Neutrophil (primary cell): ENCODE measurements around the gene M6PR.

Experiments
- H3K27ac ChIP-seq: fragments of 200-600 bp; sonication (generic); 2 replicates; pipeline ENCODE4 v1.5.1; 2016; ENCODE audit warnings: mild to moderate bottlenecking, moderate library complexity
- H3K27me3 ChIP-seq: fragments of 200-600 bp; sonication (generic); 2 replicates; pipeline ENCODE4 v1.6.0; 2016; ENCODE audit warnings: mild to moderate bottlenecking
- H3K36me3 ChIP-seq: fragments of 200-600 bp; sonication (generic); 2 replicates; pipeline ENCODE4 v1.5.1; 2017
- H3K4me1 ChIP-seq, 2 experiments: fragments of 200-600 bp in 1 of 2; sonication (generic) in 1 of 2; 1 replicate in 1 of 2; 2 replicates in 1 of 2; pipeline versions ENCODE4 v1.5.1 to v1.6.1; 2013 to 2016; ENCODE audit warnings: low read depth in 1 of 2, low read length in 1 of 2, mild to moderate bottlenecking in 1 of 2, moderate library complexity in 1 of 2; ENCODE audit not compliant: control insufficient read depth in 1 of 2, insufficient read depth in 1 of 2
- H3K4me3 ChIP-seq, 2 experiments: fragments of 200-600 bp in 1 of 2; sonication (generic) in 1 of 2; 1 replicate in 1 of 2; 2 replicates in 1 of 2; pipeline ENCODE4 v1.5.1; 2013 to 2016; ENCODE audit warnings: low read depth in 1 of 2, low read length in 1 of 2, mild to moderate bottlenecking in 1 of 2, moderate library complexity in 1 of 2
- H3K9me3 ChIP-seq: fragments of 200-600 bp; sonication (generic); 2 replicates; pipeline ENCODE4 v1.5.1; 2016
- CTCF ChIP-seq: fragments of 200-600 bp; sonication (generic); IDR thresholded peaks from 2 replicates; pipeline ENCODE4 v1.5.1; 2016; ENCODE audit warnings: antibody characterized with exemption

The M6PR gene

GRCh38 chr12:8913702-8914032, 35.8 kb downstream of the M6PR start:
- peaks cover 47% of the 10 kb centered on the region for H3K27me3 ChIP-seq
- TF ChIP-seq CTCF: no peak
- no peaks in the 10 kb centered on the region for H3K36me3 ChIP-seq

GRCh38 chr12:8912914-8913313, 36.5 kb downstream of the M6PR start:
- H3K9me3 ChIP-seq: no peaks in the 10 kb centered on the region
- H3K4me1 ChIP-seq: peaks cover 0 to 12% of the 10 kb centered on the region in 2 experiments
- TF ChIP-seq CTCF: no peak
- H3K27ac ChIP-seq: no peak overlapping the region
- H3K27me3 ChIP-seq: peaks cover 47% of the 10 kb centered on the region
- no peak overlapping the region for H3K4me3 ChIP-seq
- H3K36me3 ChIP-seq: no peaks in the 10 kb centered on the region

More at GRCh38 chr12:8913702-8914032, 35.8 kb downstream of the M6PR start:
- no peak overlapping the region for H3K27ac ChIP-seq
- peak overlapping the region; percentile 65 to 68 for H3K4me3 ChIP-seq
- H3K4me1 ChIP-seq: peaks cover 0 to 12% of the 10 kb centered on the region in 2 experiments
- no peaks in the 10 kb centered on the region for H3K9me3 ChIP-seq

- no peaks in the 10 kb centered on the region for H3K36me3 ChIP-seq
- no peak for TF ChIP-seq CTCF
- peaks cover 0 to 12% of the 10 kb centered on the region in 2 experiments for H3K4me1 ChIP-seq
- H3K27me3 ChIP-seq: peaks cover 43% of the 10 kb centered on the region
- no peak overlapping the region for H3K27ac ChIP-seq
- H3K4me3 ChIP-seq: no peak overlapping the region
- no peaks in the 10 kb centered on the region for H3K9me3 ChIP-seq
These were observed 37.7 kb downstream of the M6PR start for GRCh38 chr12:8911606-8912268.

- Histone ChIP-seq H3K4me3 (no peak overlapping the region), H3K36me3 (no peaks in the 10 kb centered on the region), H3K9me3 (no peaks in the 10 kb centered on the region), H3K4me1 (peaks cover 0 to 7% of the 10 kb centered on the region in 2 experiments), H3K27ac (no peak overlapping the region), H3K27me3 (peaks cover 23% of the 10 kb centered on the region)
- no peak for TF ChIP-seq CTCF
These were observed 39.7 kb downstream of the M6PR start for GRCh38 chr12:8909752-8910151.

GRCh38 chr12:8907513-8907912, 41.9 kb downstream of the M6PR start:
- TF ChIP-seq CTCF: no peak

More at GRCh38 chr12:8907513-8907912, 41.9 kb downstream of the M6PR start:
- peaks cover 3 to 4% of the 10 kb centered on the region in 2 experiments for H3K4me1 ChIP-seq
- H3K36me3 ChIP-seq: no peaks in the 10 kb centered on the region
- H3K9me3 ChIP-seq: no peaks in the 10 kb centered on the region
- peaks cover 8% of the 10 kb centered on the region for H3K27me3 ChIP-seq
- no peak overlapping the region for H3K4me3 ChIP-seq
- no peak overlapping the region for H3K27ac ChIP-seq
